Lower lobe of right lung (tissue), 2 donors: ENCODE data around the gene MLXIP. TPM values are rescaled to one million over a fixed set of nuclear protein-coding genes. Genes with fewer than 3 reads are reported as not detected.

Source experiments
- ATAC-seq, 2 donors: fragments of 200-7000 bp; cut with Tn5 transposase; one replicate each; pipeline ENCODE4 v1.9.1; 2020 to 2022; ENCODE audit warnings: mild to moderate bottlenecking in 2 of 2, moderate library complexity in 2 of 2
- DNase-seq: peaks from one replicate; pipeline ENCODE4 v3.0.0-alpha.2; 2020
- H3K27ac ChIP-seq: fragments of 200-600 bp; one replicate; pipeline ENCODE4 v1.8.0; 2022
- H3K27me3 ChIP-seq: fragments of 200-600 bp; one replicate; pipeline ENCODE4 v1.8.0; 2022; ENCODE audit warnings: low read depth
- H3K36me3 ChIP-seq: fragments of 200-600 bp; one replicate; pipeline ENCODE4 v1.8.0; 2022; ENCODE audit warnings: mild to moderate bottlenecking
- H3K4me1 ChIP-seq: fragments of 200-600 bp; one replicate; pipeline ENCODE4 v1.8.0; 2022
- H3K4me3 ChIP-seq: fragments of 200-600 bp; one replicate; pipeline ENCODE4 v1.8.0; 2022; ENCODE audit warnings: mild to moderate bottlenecking
- H3K9me3 ChIP-seq: fragments of 200-600 bp; one replicate; pipeline ENCODE4 v1.8.0; 2022
- intact Hi-C: fragments of 100-400 bp; cut with DNase I; formaldehyde crosslinking; loops from one replicate; pipeline ENCODE4 v1.11.0; 2022
- total RNA-seq: library from RNA; stranded (reverse); fragmentation: NEBNext Ultra II Directional; extraction: Animal tissue kit (Norgen Biotek cat#: 25700); gene quantifications from one replicate; pipeline ENCODE4 v1.2.1, GENCODE V29; 2021
- TF ChIP-seq, protein P1 (sequence below): fragments of 200-600 bp; IDR thresholded peaks from one replicate; pipeline ENCODE4 v1.8.0; 2022; ENCODE audit warnings: antibody characterized with exemption, mild to moderate bottlenecking
- donor health status: DM: no; HTN: yes; CAD: no; lungs with severe emphysema.

MLXIP gene
- total RNA-seq, 1 donor from 2014 or later = 55.9 TPM

GRCh38 chr12:122125452-122126341 is 47.1 kb downstream of the MLXIP start:
- Histone ChIP-seq H3K4me1 (peaks cover 42% of the 10 kb centered on the region), H3K27ac (no peak overlapping the region), H3K9me3 (no peaks in the 10 kb centered on the region), H3K36me3 (peaks cover 36% of the 10 kb centered on the region), H3K4me3 (no peak overlapping the region), H3K27me3 (no peaks in the 10 kb centered on the region)
- no peak for ATAC-seq
- TF ChIP-seq, protein P1, sequence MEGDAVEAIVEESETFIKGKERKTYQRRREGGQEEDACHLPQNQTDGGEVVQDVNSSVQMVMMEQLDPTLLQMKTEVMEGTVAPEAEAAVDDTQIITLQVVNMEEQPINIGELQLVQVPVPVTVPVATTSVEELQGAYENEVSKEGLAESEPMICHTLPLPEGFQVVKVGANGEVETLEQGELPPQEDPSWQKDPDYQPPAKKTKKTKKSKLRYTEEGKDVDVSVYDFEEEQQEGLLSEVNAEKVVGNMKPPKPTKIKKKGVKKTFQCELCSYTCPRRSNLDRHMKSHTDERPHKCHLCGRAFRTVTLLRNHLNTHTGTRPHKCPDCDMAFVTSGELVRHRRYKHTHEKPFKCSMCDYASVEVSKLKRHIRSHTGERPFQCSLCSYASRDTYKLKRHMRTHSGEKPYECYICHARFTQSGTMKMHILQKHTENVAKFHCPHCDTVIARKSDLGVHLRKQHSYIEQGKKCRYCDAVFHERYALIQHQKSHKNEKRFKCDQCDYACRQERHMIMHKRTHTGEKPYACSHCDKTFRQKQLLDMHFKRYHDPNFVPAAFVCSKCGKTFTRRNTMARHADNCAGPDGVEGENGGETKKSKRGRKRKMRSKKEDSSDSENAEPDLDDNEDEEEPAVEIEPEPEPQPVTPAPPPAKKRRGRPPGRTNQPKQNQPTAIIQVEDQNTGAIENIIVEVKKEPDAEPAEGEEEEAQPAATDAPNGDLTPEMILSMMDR = no peak
- DNase-seq = peak; percentile 42
- intact Hi-C loops = loop anchor here (10.0 kb wide), 1 partner anchor 71 kb away; no protein-coding TSS in a partner anchor

DNA sequence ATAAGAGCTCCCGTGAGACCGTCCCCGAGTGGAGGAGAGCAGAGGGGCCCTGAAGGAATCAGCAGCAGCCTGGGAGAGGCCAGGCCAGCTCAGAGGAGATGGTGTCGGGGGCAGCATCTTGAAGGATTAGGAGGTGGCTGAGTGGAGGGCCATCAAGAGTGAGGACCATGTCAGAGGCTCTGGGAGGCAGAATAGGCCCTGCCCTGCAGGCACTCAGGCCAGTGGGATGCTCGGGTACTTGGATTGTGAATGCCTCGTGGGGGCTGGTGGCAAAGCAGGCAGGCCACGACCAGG is 47.7 kb downstream of the MLXIP start:
- no peaks in the 10 kb centered on the region for H3K27me3 ChIP-seq
- ATAC-seq = no peak
- H3K4me1 ChIP-seq = peaks cover 42% of the 10 kb centered on the region
- TF ChIP-seq, protein P1 = no peak
- no peaks in the 10 kb centered on the region for H3K9me3 ChIP-seq
- peak; percentile 20 for DNase-seq
- H3K27ac ChIP-seq = no peak overlapping the region
- peaks cover 42% of the 10 kb centered on the region for H3K36me3 ChIP-seq
- no peak overlapping the region for H3K4me3 ChIP-seq
- intact Hi-C loops = loop anchor here (10.0 kb wide), 1 partner anchor 71 kb away; no protein-coding TSS in a partner anchor

GRCh38 chr12:122126713-122127597 is 48.4 kb downstream of the MLXIP start:
- H3K9me3 ChIP-seq = no peaks in the 10 kb centered on the region
- intact Hi-C loops = loop anchor here (10.0 kb wide), 1 partner anchor 72 kb away; no protein-coding TSS in a partner anchor
- no peak overlapping the region for H3K27ac ChIP-seq
- peaks cover 36% of the 10 kb centered on the region for H3K4me1 ChIP-seq
- peaks cover 49% of the 10 kb centered on the region for H3K36me3 ChIP-seq
- no peaks in the 10 kb centered on the region for H3K27me3 ChIP-seq
- TF ChIP-seq, protein P1 = no peak
- no peak overlapping the region for H3K4me3 ChIP-seq
- DNase-seq (peak; percentile 26), ATAC-seq (no peak)

- Histone ChIP-seq H3K9me3 (no peaks in the 10 kb centered on the region), H3K27me3 (no peaks in the 10 kb centered on the region), H3K36me3 (peaks cover 58% of the 10 kb centered on the region), H3K4me3 (no peak overlapping the region), H3K4me1 (peaks cover 33% of the 10 kb centered on the region), H3K27ac (no peak overlapping the region)
- intact Hi-C loops = loop anchor here (10.0 kb wide), 1 partner anchor 73 kb away; no protein-coding TSS in a partner anchor
- DNase-seq = no peak
- ATAC-seq = no peak
- TF ChIP-seq, protein P1 = no peak
Measured at GRCh38 chr12:122127839-122128238, 49.3 kb downstream of the MLXIP start.

DNA sequence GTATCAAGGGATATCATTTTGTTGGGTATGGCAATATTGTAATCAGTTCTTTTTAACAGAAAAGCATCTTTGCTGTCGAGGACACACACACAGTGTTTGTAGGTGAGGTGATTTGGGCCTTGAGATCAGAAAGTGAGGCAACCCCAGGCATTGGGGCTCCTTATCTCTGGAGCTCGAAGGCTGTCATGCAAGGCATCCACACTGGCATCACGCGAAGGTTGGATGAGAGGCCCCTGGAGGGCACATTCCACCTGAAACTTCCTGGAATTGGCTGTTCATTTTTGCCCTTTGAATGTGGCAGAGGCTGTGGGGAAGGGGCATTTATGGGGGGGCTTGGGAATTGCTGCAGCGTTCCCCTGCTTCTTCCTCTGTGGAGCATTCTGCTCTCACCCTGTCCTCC is 49.9 kb downstream of the MLXIP start:
- intact Hi-C loops = loop anchor here (10.0 kb wide), 1 partner anchor 74 kb away; no protein-coding TSS in a partner anchor
- Histone ChIP-seq H3K9me3 (no peaks in the 10 kb centered on the region), H3K36me3 (peaks cover 64% of the 10 kb centered on the region), H3K4me1 (peaks cover 27% of the 10 kb centered on the region), H3K27ac (no peak overlapping the region), H3K27me3 (no peaks in the 10 kb centered on the region), H3K4me3 (no peak overlapping the region)
- no peak for ATAC-seq
- no peak for DNase-seq
- TF ChIP-seq, protein P1 = no peak
